SK-N-SH (cell line): ENCODE measurements around the gene RHOBTB1. TPM values are rescaled to one million over a fixed set of nuclear protein-coding genes. Genes with fewer than 3 reads are reported as not detected.

Experiments
- CTCF ChIA-PET: fragments of 300-600, 350-600 bp; formaldehyde crosslinking; extraction: SDS; loops from one replicate; lab custom pipeline; 2021; lab: Yijun Ruan, JAX
- POLR2A ChIA-PET: fragments of 350-600 bp; sonication (Branson Sonifier 250); formaldehyde crosslinking; extraction: SDS; loops from one replicate; lab custom pipeline; 2020; ENCODE audit warnings: antibody characterized with exemption, inconsistent platforms; lab: Yijun Ruan, JAX
- DNase-seq: peaks from one replicate; pipeline ENCODE4 v3.0.0; 2012
- H2AFZ ChIP-seq: fragments of 200-600 bp; sonication (generic); 2 replicates; pipeline ENCODE4 v1.8.1; 2016; ENCODE audit warnings: antibody characterized with exemption, mild to moderate bottlenecking, low read depth
- H3F3A ChIP-seq: fragments of 200-600 bp; sonication (generic); replicated peaks from 2 replicates; pipeline ENCODE3; 2016; ENCODE audit warnings: antibody characterized with exemption, mild to moderate bottlenecking; ENCODE audit not compliant: insufficient read depth
- H3K27ac ChIP-seq, 2 experiments: fragments of 200-500 bp in 1 of 2; fragments of 200-600 bp in 1 of 2; sonication (Bioruptor generic) in 1 of 2; sonication (generic), shearing (Covaris generic) in 1 of 2; 2 replicates each; pipeline versions ENCODE4 v1.5.1 to v1.6.1; 2014 to 2016; ENCODE audit warnings: low read depth in 2 of 2, inconsistent platforms in 1 of 2, low read length in 1 of 2, mild to moderate bottlenecking in 1 of 2, mixed read lengths in 1 of 2
- H3K27me3 ChIP-seq: fragments of 200-600 bp; sonication (generic), shearing (Covaris generic); 2 replicates; pipeline ENCODE4 v1.6.1; 2016; ENCODE audit warnings: mixed run types; ENCODE audit not compliant: insufficient read depth
- H3K36me3 ChIP-seq, 2 experiments: fragments of 200-500 bp in 1 of 2; fragments of 200-600 bp in 1 of 2; sonication (Bioruptor generic) in 1 of 2; sonication (generic) in 1 of 2; replicated peaks in 1 of 2; 2 replicates each; pipeline versions ENCODE3 to v1.5.1; 2014 to 2016; ENCODE audit warnings: low read length in 1 of 2, mild to moderate bottlenecking in 1 of 2; ENCODE audit not compliant: insufficient read depth in 2 of 2, control insufficient read depth in 1 of 2
- H3K4me1 ChIP-seq, 2 experiments: fragments of 200-500 bp in 1 of 2; fragments of 200-600 bp in 1 of 2; sonication (Bioruptor generic) in 1 of 2; sonication (generic), shearing (Covaris generic) in 1 of 2; 2 replicates each; pipeline versions ENCODE4 v1.5.1 to v1.6.1; 2014 to 2016; ENCODE audit warnings: low read depth in 1 of 2, low read length in 1 of 2, mixed run types in 1 of 2; ENCODE audit not compliant: insufficient read depth in 2 of 2, control insufficient read depth in 1 of 2
- H3K4me2 ChIP-seq: fragments of 200-600 bp; sonication (generic), shearing (Covaris generic); 2 replicates; pipeline ENCODE4 v1.6.1; 2017; ENCODE audit warnings: mixed run types
- H3K4me3 ChIP-seq, 2 experiments: fragments of 200-500 bp in 1 of 2; fragments of 200-600 bp in 1 of 2; sonication (Bioruptor generic) in 1 of 2; sonication (generic), shearing (Covaris generic) in 1 of 2; 2 replicates each; pipeline versions ENCODE4 v1.5.1 to v1.8.1; 2014 to 2016; ENCODE audit warnings: low read depth in 2 of 2, inconsistent platforms in 1 of 2, low read length in 1 of 2, mild to moderate bottlenecking in 1 of 2, mixed read lengths in 1 of 2, moderate library complexity in 1 of 2
- H3K79me2 ChIP-seq: fragments of 200-600 bp; sonication (generic); 2 replicates; pipeline ENCODE4 v1.8.1; 2017; ENCODE audit warnings: mild to moderate bottlenecking; ENCODE audit not compliant: insufficient read depth
- H3K9ac ChIP-seq: fragments of 200-600 bp; sonication (generic); 2 replicates; pipeline ENCODE4 v1.6.1; 2017; ENCODE audit warnings: mixed run types
- H3K9me2 ChIP-seq: fragments of 200-600 bp; sonication (generic); 2 replicates; pipeline ENCODE4 v1.6.1; 2017; ENCODE audit warnings: mixed run types
- H3K9me3 ChIP-seq: fragments of 200-600 bp; sonication (generic); 2 replicates; pipeline ENCODE4 v1.6.1; 2017; ENCODE audit warnings: mixed run types, mild to moderate bottlenecking, moderate library complexity
- H4K20me1 ChIP-seq: fragments of 200-600 bp; sonication (generic); 2 replicates; pipeline ENCODE4 v1.6.1; 2017; ENCODE audit warnings: mild to moderate bottlenecking, mixed run types; ENCODE audit not compliant: insufficient read depth
- CTCF ChIP-seq: fragments of 200-600 bp; sonication (generic); IDR thresholded peaks from 2 replicates; pipeline ENCODE4 v1.6.1; 2017; ENCODE audit warnings: antibody characterized with exemption, mild to moderate bottlenecking, moderate library complexity
- ELF1 ChIP-seq: IDR thresholded peaks from 2 replicates; pipeline ENCODE4 v1.4.0; 2012
- EP300 ChIP-seq, 2 experiments: IDR thresholded peaks; 2 replicates each; pipeline versions ENCODE4 v1.4.0 to v1.6.1; 2012; ENCODE audit warnings: borderline replicate concordance in 1 of 2, low read depth in 1 of 2, low read length in 1 of 2
- FOSL2 ChIP-seq: IDR thresholded peaks from 2 replicates; pipeline ENCODE4 v1.4.0; 2012; ENCODE audit warnings: low read depth, mild to moderate bottlenecking, moderate library complexity, borderline replicate concordance
- FOXJ3 ChIP-seq: sonication (generic); formaldehyde crosslinking; IDR thresholded peaks from 2 replicates; pipeline ENCODE4 v1.5.1; 2020; ENCODE audit warnings: mild to moderate bottlenecking, missing genetic modification reagents
- FOXM1 ChIP-seq: IDR thresholded peaks from 2 replicates; pipeline ENCODE4 v1.4.0; 2012; ENCODE audit warnings: low read depth, mild to moderate bottlenecking
- GATA2 ChIP-seq: sonication (generic); formaldehyde crosslinking; IDR thresholded peaks from 2 replicates; pipeline ENCODE4 v1.5.0; 2020; ENCODE audit warnings: mild to moderate bottlenecking, missing genetic modification reagents
- JUND ChIP-seq: IDR thresholded peaks from 2 replicates; pipeline ENCODE4 v1.4.0; 2012
- MEF2A ChIP-seq: IDR thresholded peaks from 2 replicates; pipeline ENCODE4 v1.4.0; 2012; ENCODE audit warnings: low read depth, borderline replicate concordance
- MXI1 ChIP-seq: IDR thresholded peaks from 2 replicates; pipeline ENCODE4 v1.6.1; 2012; ENCODE audit warnings: mild to moderate bottlenecking, low read depth, low read length, improper control_type of control experiment
- NFIC ChIP-seq: IDR thresholded peaks from 2 replicates; pipeline ENCODE4 v1.4.0; 2012; ENCODE audit warnings: borderline replicate concordance
- PBX3 ChIP-seq: IDR thresholded peaks from 2 replicates; pipeline ENCODE4; 2012
- POLR2AphosphoS5 ChIP-seq: IDR thresholded peaks from 2 replicates; pipeline ENCODE4 v1.6.1; 2012; ENCODE audit warnings: low read depth, low read length
- RCOR1 ChIP-seq: fragments of 150-350 bp; IDR thresholded peaks from 2 replicates; pipeline ENCODE4 v1.6.1; 2017; ENCODE audit warnings: antibody characterized with exemption, low read length
- SMC3 ChIP-seq: IDR thresholded peaks from 2 replicates; pipeline ENCODE4 v1.6.1; 2012; ENCODE audit warnings: low read depth, low read length, improper control_type of control experiment
- TAF1 ChIP-seq: IDR thresholded peaks from 2 replicates; pipeline ENCODE4 v1.6.1; 2012; ENCODE audit warnings: low read depth, mild to moderate bottlenecking, low read length, moderate library complexity, borderline replicate concordance
- USF1 ChIP-seq: IDR thresholded peaks from 2 replicates; pipeline ENCODE4 v1.4.0; 2012; ENCODE audit warnings: low read depth, borderline replicate concordance
- USF2 ChIP-seq: fragments of 150-350 bp; IDR thresholded peaks from 2 replicates; pipeline ENCODE4 v1.6.1; 2017; ENCODE audit warnings: antibody characterized with exemption, low read length, low read depth, borderline replicate concordance
- ZBTB33 ChIP-seq: IDR thresholded peaks from 2 replicates; pipeline ENCODE4 v1.4.0; 2012; ENCODE audit warnings: low read depth, borderline replicate concordance
- WGBS: methylation state at CpG from one replicate; pipeline ENCODE4 v1.1.6; 2017; ENCODE audit warnings: low lambda C conversion rate; 5-methylcytosine and 5-hydroxymethylcytosine counted together
- polyA plus RNA-seq, 3 experiments: library from polyadenylated mRNA; depleted of rRNA; stranded (reverse); fragments of >200 nt; gene quantifications; 2 replicates each; pipeline ENCODE4 v1.2.3, GENCODE V29; 2012

RHOBTB1 gene
- polyA plus RNA-seq, 1 of the 3 experiments (the other 2 are of a cell fraction), result 10.5 TPM

- H3K27ac ChIP-seq, result no peak overlapping the region
- CTCF ChIA-PET, result no interaction called here
- H3K79me2 ChIP-seq, result no peaks in the 10 kb centered on the region
- TF ChIP-seq TAF1, result no peak
- TF ChIP-seq CTCF, result no peak
- no peak for TF ChIP-seq USF2
- no peaks in the 10 kb centered on the region for H3K27me3 ChIP-seq
- no peak overlapping the region for H3K9ac ChIP-seq
- H4K20me1 ChIP-seq, result no peaks in the 10 kb centered on the region
- POLR2A ChIA-PET, result no interaction called here
- no peaks in the 10 kb centered on the region for H3K4me1 ChIP-seq
- no peaks in the 10 kb centered on the region for H3K36me3 ChIP-seq
- H3K9me3 ChIP-seq, result no peaks in the 10 kb centered on the region
- no peak overlapping the region for H3K4me2 ChIP-seq
- DNase-seq, result no peak
- no peak overlapping the region for H2AFZ ChIP-seq
- H3K4me3 ChIP-seq, result no peak overlapping the region
- no peaks in the 10 kb centered on the region for H3F3A ChIP-seq
- H3K9me2 ChIP-seq, result no peaks in the 10 kb centered on the region
Observed at GRCh38 chr10:60862517-60862916, 81.5 kb downstream of the RHOBTB1 start.

GRCh38 chr10:60856405-60856804 is 87.6 kb downstream of the RHOBTB1 start:
- no peaks in the 10 kb centered on the region for H3K79me2 ChIP-seq
- CTCF ChIA-PET, result no interaction called here
- no peak overlapping the region for H3K4me2 ChIP-seq
- H3K4me1 ChIP-seq, result no peaks in the 10 kb centered on the region
- WGBS, result 88% methylated on average over 2 of the region's 2 CpGs
- no peak overlapping the region for H3K27ac ChIP-seq
- no peaks in the 10 kb centered on the region for H3K27me3 ChIP-seq
- DNase-seq, result no peak
- TF ChIP-seq USF1 (no peak), JUND (no peak), EP300 (IDR thresholded peaks at IDR 0.05; ENCODE audit: borderline replicate concordance in 1 of 2, low read depth in 1 of 2, low read length in 1 of 2) (no peak), CTCF (no peak), FOXJ3 (CRISPR knock-in tag) (no peak), FOSL2 (no peak), TAF1 (no peak), GATA2 (CRISPR knock-in tag) (no peak), SMC3 (no peak), MEF2A (no peak), FOXM1 (no peak), ZBTB33 (no peak), MXI1 (no peak), ELF1 (no peak), NFIC (no peak), RCOR1 (no peak), POLR2AphosphoS5 (no peak), PBX3 (no peak)
- TF ChIP-seq, all 33 proteins: peak for 0
- H2AFZ ChIP-seq, result no peak overlapping the region
- H3K9me3 ChIP-seq, result no peaks in the 10 kb centered on the region
- no peaks in the 10 kb centered on the region for H3K9me2 ChIP-seq
- H3F3A ChIP-seq, result no peaks in the 10 kb centered on the region
- POLR2A ChIA-PET, result no interaction called here
- no peaks in the 10 kb centered on the region for H4K20me1 ChIP-seq
- no peak overlapping the region for H3K4me3 ChIP-seq
- H3K36me3 ChIP-seq, result no peaks in the 10 kb centered on the region
- no peak overlapping the region for H3K9ac ChIP-seq
